ENCODE data around the gene SLC41A3.
A peak's percentile ranks its signal among the peaks of the same experiment; 100 is the strongest.
"Not testable (repeated sequence)": the region's sequence is repeated elsewhere in the genome, so short reads cannot be mapped to it uniquely, and the experiment has no call there.

Gene SLC41A3

GRCh38 chr3:126023390-126023789 lies 60.5 kb downstream of the SLC41A3 start:
- no peak for DNase-seq

- DNase-seq = no peak
Observed at GRCh38 chr3:126022741-126023359, 61.1 kb downstream of the SLC41A3 start.

GRCh38 chr3:126021702-126022101 lies 62.2 kb downstream of the SLC41A3 start:
- DNase-seq = no peak

GRCh38 chr3:126021224-126021623 lies 62.7 kb downstream of the SLC41A3 start:
- DNase-seq = no peak

GRCh38 chr3:126019683-126020082 lies 64.2 kb downstream of the SLC41A3 start:
- no peak for DNase-seq

GRCh38 chr3:126018995-126019394 lies 64.9 kb downstream of the SLC41A3 start:
- no peak for DNase-seq

- DNase-seq = no peak
Observed at GRCh38 chr3:126018545-126018944, 65.4 kb downstream of the SLC41A3 start.

- no peak for DNase-seq
Observed at GRCh38 chr3:126017362-126017761, 66.6 kb downstream of the SLC41A3 start.

GRCh38 chr3:126016616-126017015 lies 67.3 kb downstream of the SLC41A3 start:
- DNase-seq = no peak

GRCh38 chr3:126015075-126015474 lies 68.8 kb downstream of the SLC41A3 start:
- no peak for DNase-seq

- no peak for DNase-seq
Observed at GRCh38 chr3:126014252-126014651, 69.7 kb downstream of the SLC41A3 start.

- no peak for DNase-seq
Observed at GRCh38 chr3:126013751-126014156, 70.2 kb downstream of the SLC41A3 start.

- DNase-seq = no peak
Observed at GRCh38 chr3:126009181-126009580, 74.7 kb downstream of the SLC41A3 start.

- DNase-seq = no peak
Observed at GRCh38 chr3:126008219-126008618, 75.7 kb downstream of the SLC41A3 start.

- DNase-seq = no peak
Observed at GRCh38 chr3:126005951-126006350, 78.0 kb downstream of the SLC41A3 start.

- DNase-seq = no peak
Observed at GRCh38 chr3:126004692-126005091, 79.2 kb downstream of the SLC41A3 start.

- DNase-seq = no peak
Observed at GRCh38 chr3:126004217-126004616, 79.7 kb downstream of the SLC41A3 start.

GRCh38 chr3:126003447-126004190 lies 80.3 kb downstream of the SLC41A3 start:
- DNase-seq = no peak

- no peak for DNase-seq
Observed at GRCh38 chr3:126002189-126002588, 81.7 kb downstream of the SLC41A3 start.

GRCh38 chr3:125996751-125997150 lies 87.2 kb downstream of the SLC41A3 start:
- DNase-seq = not testable (repeated sequence)

- peak; percentile 44 for DNase-seq
Observed at GRCh38 chr3:125990253-125990970, 93.5 kb downstream of the SLC41A3 start.

GRCh38 chr3:125984951-125985350 lies 99.0 kb downstream of the SLC41A3 start:
- not testable (repeated sequence) for DNase-seq

- not testable (repeated sequence) for DNase-seq
Observed at GRCh38 chr3:125977104-125977503, 106.8 kb downstream of the SLC41A3 start.

- DNase-seq = not testable (repeated sequence)
Observed at GRCh38 chr3:125976003-125976390, 107.9 kb downstream of the SLC41A3 start.
